Testis (tissue), 3 donors: ENCODE data around the gene TMEM19. TPM values are rescaled to one million over a fixed set of nuclear protein-coding genes. Genes with fewer than 3 reads are reported as not detected.

ENCODE experiments used
- DNase-seq: peaks from one replicate; pipeline ENCODE4 v3.0.0-alpha.2; 2019
- H3K27ac ChIP-seq, 2 donors: fragments of 200-600 bp; sonication (generic); one replicate each; pipeline ENCODE4 v1.5.1; 2019
- H3K27me3 ChIP-seq: fragments of 200-600 bp; sonication (generic); one replicate; pipeline ENCODE4 v1.5.1; 2019
- H3K36me3 ChIP-seq: fragments of 200-600 bp; sonication (generic); one replicate; pipeline ENCODE4 v1.5.1; 2017; ENCODE audit warnings: low read depth; ENCODE audit errors: missing control alignments
- H3K4me1 ChIP-seq: fragments of 200-600 bp; sonication (generic); one replicate; pipeline ENCODE4 v1.5.1; 2019
- H3K4me3 ChIP-seq, 2 donors: fragments of 200-600 bp; sonication (generic); one replicate each; pipeline ENCODE4 v1.5.1; 2017 to 2019
- H3K9me3 ChIP-seq: fragments of 200-600 bp; sonication (generic); one replicate; pipeline ENCODE4 v1.5.1; 2017
- POLR2A ChIP-seq: fragments of 450-650 bp; IDR thresholded peaks from one replicate; pipeline ENCODE4 v1.6.1; 2017; ENCODE audit warnings: antibody characterized with exemption, mild to moderate bottlenecking, moderate library complexity
- WGBS, 2 donors: methylation state at CpG; one replicate each; pipeline ENCODE4 v1.1.5; 2018; 5-methylcytosine and 5-hydroxymethylcytosine counted together
- intact Hi-C: fragments of 100-400 bp; cut with DNase I; formaldehyde crosslinking; loops from one replicate; pipeline ENCODE4 v1.15.1; 2023; ENCODE audit warnings: low total_unique reads
- polyA plus RNA-seq: library from polyadenylated mRNA; stranded (reverse); fragments of 350-450 nt; fragmentation: Illumina TruSeq; extraction: RNeasy Lipid Tissue Mini Kit (QIAGEN cat#74804); gene quantifications from one replicate; pipeline ENCODE4 v1.2.3, GENCODE V29; 2014; ENCODE audit warnings: low read depth, low replicate concordance; ENCODE audit not compliant: insufficient read depth
- total RNA-seq, 2 donors: library from RNA; depleted of rRNA; stranded (reverse); fragments of >200 nt; gene quantifications; one replicate each; pipeline ENCODE4 v1.2.3, GENCODE V29; 2016
- TF ChIP-seq, protein P1 (sequence below), 3 experiments: fragments of 450-650 bp in 2 of 3; fragments of 200-600 bp in 1 of 3; sonication (generic) in 1 of 3; IDR thresholded peaks; one replicate each; pipeline ENCODE4 v1.5.1; 2016 to 2019; ENCODE audit warnings: antibody characterized with exemption in 3 of 3, mild to moderate bottlenecking in 2 of 3, moderate library complexity in 1 of 3

Gene TMEM19
- total and polyA plus RNA-seq, 3 donors from 2014 or later: 11.5 to 16.0 (median 14.9) TPM

DNA sequence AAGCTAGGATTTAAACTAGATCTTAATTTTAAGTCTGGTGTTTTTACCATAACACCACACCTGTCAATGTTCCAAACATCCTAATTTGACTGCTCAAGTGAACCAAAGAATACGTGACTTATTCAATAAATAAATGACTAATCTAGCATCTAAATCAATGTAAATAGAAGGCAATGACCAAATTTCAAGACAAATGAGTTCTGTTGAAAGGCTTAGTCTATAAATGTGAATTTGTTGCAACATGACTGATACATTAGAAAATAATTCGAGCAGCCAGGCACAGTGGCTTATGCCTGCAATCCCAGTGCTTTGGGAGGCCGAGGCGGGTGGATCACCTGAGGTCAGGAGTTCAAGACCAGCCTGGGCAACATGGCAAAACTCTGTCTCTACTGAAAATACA, 37.3 kb upstream of the TMEM19 start:
- no peaks in the 10 kb centered on the region for H3K36me3 ChIP-seq
- 79 to 85% methylated on average over 4 of the region's 4 CpGs for WGBS, 2 donors
- intact Hi-C loops: no loop called here

DNA sequence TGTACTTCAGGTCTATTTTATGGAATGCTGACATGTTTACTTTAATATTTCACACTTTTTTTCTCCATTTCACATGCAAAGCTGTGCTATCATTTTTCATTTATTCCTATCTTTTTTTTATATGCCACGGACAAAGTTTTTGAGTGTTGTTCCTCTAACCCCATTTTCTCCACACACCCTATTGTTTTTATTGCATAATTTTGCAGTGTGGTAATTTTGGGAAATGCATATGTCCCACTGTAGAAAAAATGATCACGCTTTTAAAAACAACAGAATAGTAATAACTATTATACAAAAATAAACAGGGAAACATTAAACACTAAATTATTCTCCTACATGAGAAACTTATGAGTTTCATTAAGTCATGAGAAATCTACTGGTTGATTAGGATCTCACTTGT, 36.5 kb upstream of the TMEM19 start:
- Histone ChIP-seq H3K27ac (no peak overlapping the region), H3K9me3 (no peaks in the 10 kb centered on the region), H3K4me1 (no peaks in the 10 kb centered on the region), H3K36me3 (no peaks in the 10 kb centered on the region), H3K27me3 (no peaks in the 10 kb centered on the region), H3K4me3 (no peak overlapping the region)
- WGBS, 2 donors: 92 to 96% methylated on average over 2 of the region's 2 CpGs
- intact Hi-C loops: no loop called here
- TF ChIP-seq, protein P1, sequence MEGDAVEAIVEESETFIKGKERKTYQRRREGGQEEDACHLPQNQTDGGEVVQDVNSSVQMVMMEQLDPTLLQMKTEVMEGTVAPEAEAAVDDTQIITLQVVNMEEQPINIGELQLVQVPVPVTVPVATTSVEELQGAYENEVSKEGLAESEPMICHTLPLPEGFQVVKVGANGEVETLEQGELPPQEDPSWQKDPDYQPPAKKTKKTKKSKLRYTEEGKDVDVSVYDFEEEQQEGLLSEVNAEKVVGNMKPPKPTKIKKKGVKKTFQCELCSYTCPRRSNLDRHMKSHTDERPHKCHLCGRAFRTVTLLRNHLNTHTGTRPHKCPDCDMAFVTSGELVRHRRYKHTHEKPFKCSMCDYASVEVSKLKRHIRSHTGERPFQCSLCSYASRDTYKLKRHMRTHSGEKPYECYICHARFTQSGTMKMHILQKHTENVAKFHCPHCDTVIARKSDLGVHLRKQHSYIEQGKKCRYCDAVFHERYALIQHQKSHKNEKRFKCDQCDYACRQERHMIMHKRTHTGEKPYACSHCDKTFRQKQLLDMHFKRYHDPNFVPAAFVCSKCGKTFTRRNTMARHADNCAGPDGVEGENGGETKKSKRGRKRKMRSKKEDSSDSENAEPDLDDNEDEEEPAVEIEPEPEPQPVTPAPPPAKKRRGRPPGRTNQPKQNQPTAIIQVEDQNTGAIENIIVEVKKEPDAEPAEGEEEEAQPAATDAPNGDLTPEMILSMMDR (IDR thresholded peaks at IDR 0.05): no peak
- no peak for TF ChIP-seq POLR2A
- DNase-seq: no peak

More for the DNA sequence above, 37.3 kb upstream of the TMEM19 start:
- Histone ChIP-seq H3K4me3 (no peak overlapping the region), H3K9me3 (no peaks in the 10 kb centered on the region), H3K4me1 (no peaks in the 10 kb centered on the region), H3K27ac (no peak overlapping the region), H3K27me3 (no peaks in the 10 kb centered on the region)
- TF ChIP-seq, protein P1 (IDR thresholded peaks at IDR 0.05): no peak
- TF ChIP-seq POLR2A: no peak
- DNase-seq: no peak

- no peak overlapping the region for H3K27ac ChIP-seq
- intact Hi-C loops: no loop called here
- H3K4me1 ChIP-seq: no peaks in the 10 kb centered on the region
- H3K36me3 ChIP-seq: no peaks in the 10 kb centered on the region
- no peaks in the 10 kb centered on the region for H3K27me3 ChIP-seq
- TF ChIP-seq, protein P1 (IDR thresholded peaks at IDR 0.05): no peak
- TF ChIP-seq POLR2A: no peak
- 81 to 100% methylated on average over 1 of the region's 1 CpG for WGBS, 2 donors
- H3K4me3 ChIP-seq: no peak overlapping the region
- no peaks in the 10 kb centered on the region for H3K9me3 ChIP-seq
- DNase-seq: no peak
These were observed 33.2 kb upstream of the TMEM19 start for GRCh38 chr12:71652656-71653055.

- no peaks in the 10 kb centered on the region for H3K9me3 ChIP-seq
- H3K27me3 ChIP-seq: no peaks in the 10 kb centered on the region
- H3K27ac ChIP-seq: no peak overlapping the region
- intact Hi-C loops: no loop called here
- 94 to 100% methylated on average over 2 of the region's 2 CpGs for WGBS, 2 donors
- H3K4me1 ChIP-seq: no peaks in the 10 kb centered on the region
- no peak for DNase-seq
- no peak for TF ChIP-seq POLR2A
- TF ChIP-seq, protein P1 (IDR thresholded peaks at IDR 0.05): no peak
- H3K4me3 ChIP-seq: no peak overlapping the region
- H3K36me3 ChIP-seq: no peaks in the 10 kb centered on the region
These were observed 32.7 kb upstream of the TMEM19 start for GRCh38 chr12:71653137-71653536.

DNA sequence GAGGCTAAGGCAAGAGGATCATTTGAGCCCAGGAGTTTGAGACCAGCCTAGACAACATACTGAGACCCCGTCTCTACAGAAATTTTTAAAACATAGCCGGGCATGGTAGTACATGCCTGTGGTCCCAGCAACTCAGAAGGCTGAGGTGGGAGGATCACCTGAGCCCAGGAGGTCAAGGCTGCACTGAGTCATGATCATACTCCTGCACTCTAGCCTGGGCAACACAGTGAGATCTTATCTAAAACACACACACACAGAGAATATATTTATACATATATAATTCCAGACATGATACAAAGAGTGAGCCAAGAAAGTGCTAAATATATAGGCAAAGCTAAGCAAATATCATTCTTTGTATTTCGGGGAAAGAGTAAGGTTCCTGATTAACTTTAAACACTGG, 31.7 kb upstream of the TMEM19 start:
- 64 to 79% methylated on average over 3 of the region's 3 CpGs for WGBS, 2 donors
- H3K27ac ChIP-seq: no peak overlapping the region
- no peaks in the 10 kb centered on the region for H3K36me3 ChIP-seq
- H3K9me3 ChIP-seq: no peaks in the 10 kb centered on the region
- intact Hi-C loops: no loop called here
- no peak for TF ChIP-seq POLR2A
- TF ChIP-seq, protein P1 (IDR thresholded peaks at IDR 0.05): no peak
- no peak for DNase-seq
- H3K27me3 ChIP-seq: no peaks in the 10 kb centered on the region
- no peaks in the 10 kb centered on the region for H3K4me1 ChIP-seq
- H3K4me3 ChIP-seq: no peak overlapping the region
